Measurements from ENCODE around the gene POLQ.
"Not testable (repeated sequence)": the region's sequence is repeated elsewhere in the genome, so short reads cannot be mapped to it uniquely, and the experiment has no call there.

The POLQ gene

DNA sequence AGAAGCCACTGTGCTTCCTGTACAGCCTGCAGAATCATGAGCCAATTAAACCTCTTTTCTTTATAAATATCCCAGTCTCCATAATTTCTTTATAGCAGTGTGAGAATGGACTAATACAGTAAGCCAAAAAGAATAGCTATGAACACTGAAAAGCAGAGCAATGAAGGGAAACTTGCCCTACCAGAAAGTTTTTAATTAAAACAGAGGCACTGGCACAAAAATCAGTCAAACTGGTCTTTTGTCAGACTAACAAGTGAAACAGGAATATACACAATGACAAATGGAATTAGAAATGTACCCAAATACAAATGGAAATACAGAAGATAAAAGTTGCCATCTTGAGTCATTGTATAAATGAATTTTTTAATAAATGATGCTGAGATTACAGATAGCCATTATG lies 40.5 kb downstream of the POLQ start:
- no peak for DNase-seq

DNA sequence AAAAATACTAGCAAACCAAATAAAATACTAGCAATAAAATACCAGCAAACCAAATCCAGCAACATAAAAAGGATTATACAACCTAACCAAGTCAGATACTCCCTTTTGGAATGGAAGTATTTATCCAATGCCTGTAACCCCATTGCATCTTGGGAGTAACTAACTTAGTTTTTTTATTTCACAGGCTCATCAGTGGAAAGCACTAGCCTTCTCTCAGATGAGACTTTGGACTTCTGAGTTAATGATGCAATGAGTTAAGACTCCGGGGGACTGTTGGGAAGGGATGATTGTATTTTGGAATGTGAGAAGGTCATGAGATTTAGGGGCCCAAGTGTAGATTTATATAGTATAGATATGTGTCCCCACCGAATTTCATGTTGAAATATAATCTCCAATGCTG lies 41.2 kb downstream of the POLQ start:
- DNase-seq: no peak

DNA sequence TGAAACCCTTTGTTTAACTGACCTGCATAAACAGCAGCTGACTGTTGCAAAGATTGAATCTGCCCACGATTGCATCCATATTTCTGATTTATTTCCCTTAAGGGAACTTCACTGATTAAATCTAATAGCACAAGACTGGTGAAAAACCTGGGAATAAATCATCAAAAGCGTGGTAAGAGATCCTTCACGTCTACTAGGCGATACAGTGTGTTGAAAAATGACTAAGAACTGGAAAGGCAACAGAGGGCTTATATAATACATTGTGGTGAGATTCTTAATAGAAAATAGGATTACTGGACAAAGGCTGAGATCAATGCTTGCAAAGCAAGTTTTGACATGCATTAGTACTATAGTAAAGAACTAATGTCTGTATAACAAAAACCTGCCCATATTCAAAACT lies 49.0 kb downstream of the POLQ start:
- no peak for DNase-seq

DNA sequence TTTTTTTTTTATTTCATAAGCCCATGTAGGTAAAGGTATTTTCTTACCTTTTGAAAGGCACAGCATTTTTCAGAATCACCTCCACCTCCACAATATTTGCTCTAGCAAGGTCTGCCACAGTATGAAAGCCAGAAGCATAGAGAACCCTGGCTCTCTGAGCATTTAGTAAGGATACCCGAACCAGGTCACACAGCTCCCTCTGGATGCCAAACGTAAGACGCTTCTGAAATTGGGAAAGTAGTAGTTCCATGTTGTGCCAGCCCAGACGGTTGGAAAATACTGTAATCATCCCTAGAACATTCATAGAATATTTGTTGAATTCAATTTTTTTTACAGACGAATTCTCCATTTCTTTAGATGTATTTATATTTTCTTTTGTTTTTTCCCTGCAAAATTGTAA lies 52.4 kb downstream of the POLQ start:
- DNase-seq: no peak

DNA sequence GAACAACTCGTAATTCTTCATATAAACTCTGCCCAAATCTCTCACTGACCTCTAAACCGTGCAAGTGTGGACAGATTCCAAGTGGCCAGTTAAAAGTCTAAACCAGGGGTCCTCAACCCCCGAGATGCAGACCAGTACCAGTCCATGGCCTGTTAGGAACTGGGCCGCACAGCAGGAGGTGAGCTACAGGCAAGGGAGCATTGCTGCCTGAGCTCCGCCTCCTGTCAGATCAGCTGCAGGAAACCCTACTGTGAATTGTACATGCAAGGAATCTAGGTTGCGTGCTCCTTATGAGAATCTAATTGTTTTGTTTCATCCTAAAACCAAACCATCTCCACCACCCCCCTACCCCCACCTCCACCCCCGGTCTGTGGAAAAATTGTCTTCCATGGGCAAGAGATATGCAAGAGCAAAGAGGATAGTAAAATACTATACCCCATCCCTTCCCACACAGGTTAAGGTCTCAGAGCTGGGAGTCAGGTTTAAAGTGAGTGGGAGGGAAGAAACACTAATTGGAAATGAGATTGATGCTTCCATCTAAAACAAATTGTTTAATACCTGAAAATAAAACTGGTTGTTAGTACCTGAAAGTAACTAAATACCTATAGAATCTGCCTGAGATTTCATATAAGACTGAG lies 54.0 kb downstream of the POLQ start:
- no peak for DNase-seq

DNA sequence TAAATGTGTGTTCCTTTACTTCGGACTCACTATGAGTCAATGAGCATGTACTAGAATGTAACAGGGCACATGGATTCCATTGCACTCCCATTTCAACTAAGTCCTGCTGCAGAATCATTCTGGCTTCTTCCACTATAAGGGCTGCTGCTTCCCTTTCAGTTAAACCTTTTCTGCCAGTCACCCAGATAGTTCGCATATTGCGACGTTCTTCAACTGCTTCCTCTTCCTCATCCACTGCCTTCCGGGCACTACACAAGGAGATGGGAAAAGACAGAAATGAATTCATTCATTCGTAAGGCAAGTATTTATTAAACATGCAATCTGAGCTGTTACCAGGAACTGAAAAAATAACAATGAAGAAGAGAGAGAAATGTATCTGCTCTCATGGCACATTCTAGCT lies 55.6 kb downstream of the POLQ start:
- no peak for DNase-seq

DNA sequence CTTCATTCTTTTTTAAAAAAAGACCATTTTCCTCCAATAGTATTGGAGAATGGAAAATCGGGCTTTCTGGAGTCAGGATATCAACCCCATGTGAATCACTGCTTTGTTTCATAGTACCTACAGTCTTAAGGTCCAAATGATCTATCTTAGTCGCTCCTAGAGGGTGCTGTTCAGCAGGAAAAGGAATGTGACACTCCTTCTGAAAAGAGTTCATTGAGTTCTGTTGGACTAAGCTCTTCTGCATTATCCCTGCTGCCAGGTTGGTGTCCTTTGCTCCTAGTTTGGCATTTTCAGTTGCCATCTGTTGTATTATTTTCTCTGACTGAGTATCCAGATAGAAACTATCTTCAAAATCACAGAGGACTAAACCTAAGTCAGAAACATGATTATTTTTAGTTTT lies 57.2 kb downstream of the POLQ start:
- DNase-seq: no peak

DNA sequence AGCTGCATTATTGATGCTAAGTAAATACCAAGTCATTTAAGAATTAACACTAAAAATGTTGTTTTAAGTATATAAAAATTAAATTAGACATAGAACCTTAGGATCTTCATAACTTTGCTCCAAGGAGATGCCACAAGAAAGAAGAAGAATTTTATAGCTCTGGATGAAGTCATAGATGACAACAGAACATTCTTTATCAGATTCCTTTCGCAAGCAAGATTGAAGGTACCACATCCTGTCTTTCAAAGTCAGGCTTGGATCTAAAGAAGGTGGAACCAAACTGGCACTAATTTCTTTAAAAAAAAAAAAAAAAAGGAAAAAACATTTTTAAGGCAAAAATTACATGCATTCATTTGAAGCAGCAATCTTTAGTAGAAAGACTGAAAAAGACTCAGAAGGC lies 62.5 kb downstream of the POLQ start:
- DNase-seq: no peak

DNA sequence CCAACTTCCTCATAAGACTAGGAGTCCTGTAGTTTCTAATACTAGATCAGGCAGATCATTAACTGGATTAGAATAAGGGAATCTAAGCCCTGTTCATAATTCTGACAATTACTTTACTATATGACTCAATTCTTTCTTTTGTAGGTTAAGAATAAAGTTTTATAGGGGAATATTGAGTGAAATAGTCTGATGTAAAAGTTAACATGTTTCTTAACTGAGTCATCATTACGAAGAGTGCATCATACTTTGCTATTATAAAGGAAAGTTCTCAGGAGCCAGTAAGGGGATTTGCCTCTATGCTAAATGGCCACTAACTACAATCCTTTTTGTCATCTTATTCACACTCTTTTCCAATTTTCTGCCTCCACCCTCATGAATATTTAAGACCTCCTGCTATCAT lies 63.1 kb downstream of the POLQ start:
- DNase-seq: no peak

DNA sequence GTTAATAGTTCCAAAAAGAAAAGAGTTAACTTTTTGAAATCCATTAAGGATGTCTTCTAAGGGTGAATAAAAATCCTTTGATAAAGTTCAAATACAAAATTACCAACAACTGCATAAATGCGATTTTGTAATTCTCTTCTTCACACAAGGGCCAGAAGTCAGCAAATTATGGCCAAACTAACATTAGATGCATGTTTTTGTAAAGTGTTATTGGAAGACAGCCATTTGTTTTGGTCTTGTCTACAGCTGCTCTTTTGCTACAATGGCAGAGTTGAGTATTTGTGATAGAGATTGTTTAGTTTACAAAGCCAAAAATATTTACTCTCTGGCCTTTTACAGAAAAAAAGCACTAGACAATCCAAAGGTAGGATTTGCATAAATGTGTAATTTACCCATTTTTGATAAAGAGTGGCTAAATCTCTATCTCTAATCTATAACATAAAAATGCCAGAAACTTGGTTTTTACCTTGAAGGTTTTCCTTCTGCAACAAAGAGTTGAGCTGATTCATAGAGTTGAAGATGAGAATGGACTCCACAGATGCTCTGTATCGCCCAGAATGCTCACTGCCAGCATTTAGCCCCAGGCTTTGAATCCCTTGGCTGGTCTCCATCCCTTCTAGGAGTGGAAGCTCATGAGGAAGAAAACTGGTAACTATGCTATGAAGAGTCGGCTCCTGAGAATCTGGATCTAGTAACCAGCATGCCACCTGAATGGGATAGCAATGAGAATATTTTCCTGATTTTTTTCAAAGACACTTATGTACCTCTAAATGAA lies 64.5 kb downstream of the POLQ start:
- no peak for DNase-seq

DNA sequence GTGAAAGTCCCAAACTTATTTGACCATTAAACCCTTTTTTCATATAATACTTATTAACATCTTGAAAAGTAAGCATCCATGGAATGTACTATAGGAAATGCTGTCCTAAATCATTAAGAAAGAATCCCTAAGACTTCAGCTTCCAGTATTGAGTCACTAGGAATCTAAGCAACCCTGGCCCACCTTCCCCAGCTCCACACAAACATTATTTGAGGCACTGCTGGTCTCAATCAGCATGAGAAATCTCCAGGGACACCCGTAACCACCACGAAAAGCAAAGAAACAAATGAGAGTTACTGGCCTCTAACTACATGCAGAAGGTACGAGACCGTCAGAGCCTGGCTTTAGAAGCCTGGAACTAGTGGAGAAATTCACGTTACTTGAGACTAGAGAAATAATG lies 68.2 kb downstream of the POLQ start:
- DNase-seq: no peak

DNA sequence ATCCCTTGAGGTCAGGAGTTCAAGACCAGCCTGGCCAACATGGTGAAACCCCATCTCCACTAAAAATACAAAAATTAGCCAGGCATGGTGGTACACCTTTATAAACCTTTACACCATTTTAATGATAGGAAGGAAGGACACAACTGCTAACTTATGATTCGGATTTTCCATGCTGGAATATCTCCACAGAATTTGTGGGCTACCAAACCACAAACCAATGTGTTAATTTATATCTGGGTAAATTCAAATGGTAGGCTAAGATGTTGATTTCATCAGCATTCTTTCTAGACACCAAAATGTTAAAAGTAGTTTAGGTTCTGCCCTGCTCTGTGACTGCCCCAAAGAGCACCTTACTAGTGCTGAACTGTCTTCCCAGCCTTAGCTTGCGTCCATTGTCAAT lies 72.8 kb downstream of the POLQ start:
- no peak for DNase-seq

DNA sequence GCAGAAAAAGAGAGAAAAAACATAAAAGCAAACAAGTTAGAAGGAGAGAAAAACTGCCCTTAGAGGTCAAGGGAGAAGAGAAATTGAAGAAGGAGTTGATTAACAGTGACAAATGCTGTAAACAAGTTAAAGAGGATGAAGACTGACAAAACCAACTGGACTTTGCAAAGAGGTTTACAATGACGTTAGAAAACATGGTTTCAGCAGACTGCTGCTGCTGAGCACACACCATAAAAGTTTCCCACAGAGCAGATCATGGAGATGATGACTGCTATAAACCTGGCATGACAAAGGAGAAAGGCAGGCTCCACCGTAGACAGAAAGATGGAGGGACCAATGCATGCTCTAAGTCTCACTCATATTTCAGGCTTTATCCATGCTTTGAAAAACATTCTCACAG lies 78.7 kb downstream of the POLQ start:
- DNase-seq: no peak

DNA sequence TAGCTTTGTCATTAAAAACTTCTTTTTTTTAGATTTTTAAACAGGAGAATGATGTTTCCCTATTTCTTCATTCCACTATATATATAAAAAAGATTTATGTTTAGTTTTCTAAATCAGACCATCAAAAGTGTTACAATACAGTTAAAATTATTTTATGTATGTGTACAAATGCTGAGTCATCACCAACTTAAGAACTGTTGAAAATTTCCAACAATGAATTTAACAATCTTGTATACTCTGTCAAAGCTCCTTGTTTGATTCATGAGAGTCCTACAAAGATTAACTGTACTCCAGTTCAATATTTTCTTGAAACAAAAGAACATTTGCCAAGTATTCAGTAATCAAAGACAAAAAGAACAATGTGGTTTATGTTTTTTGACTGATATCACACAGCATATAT lies 82.0 kb downstream of the POLQ start:
- DNase-seq: no peak

DNA sequence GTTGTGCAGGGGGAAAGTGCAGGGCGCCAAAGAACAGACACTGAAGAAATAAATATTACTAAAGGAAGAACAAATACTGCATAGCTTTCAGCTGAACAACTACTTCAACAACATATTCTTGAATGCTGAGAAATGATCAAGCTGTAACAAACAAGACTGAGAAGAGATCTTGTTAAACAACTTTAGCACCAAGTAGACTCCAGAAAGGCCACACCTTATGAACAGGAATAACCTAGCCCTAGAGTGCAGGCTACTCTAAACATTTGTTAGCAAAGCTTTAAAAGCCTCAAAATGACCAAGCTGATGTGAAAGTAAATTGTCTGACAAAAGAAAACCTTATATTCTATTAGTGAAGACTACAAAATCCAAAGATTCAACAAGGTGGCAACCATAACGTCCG lies 83.2 kb downstream of the POLQ start:
- DNase-seq: no peak

DNA sequence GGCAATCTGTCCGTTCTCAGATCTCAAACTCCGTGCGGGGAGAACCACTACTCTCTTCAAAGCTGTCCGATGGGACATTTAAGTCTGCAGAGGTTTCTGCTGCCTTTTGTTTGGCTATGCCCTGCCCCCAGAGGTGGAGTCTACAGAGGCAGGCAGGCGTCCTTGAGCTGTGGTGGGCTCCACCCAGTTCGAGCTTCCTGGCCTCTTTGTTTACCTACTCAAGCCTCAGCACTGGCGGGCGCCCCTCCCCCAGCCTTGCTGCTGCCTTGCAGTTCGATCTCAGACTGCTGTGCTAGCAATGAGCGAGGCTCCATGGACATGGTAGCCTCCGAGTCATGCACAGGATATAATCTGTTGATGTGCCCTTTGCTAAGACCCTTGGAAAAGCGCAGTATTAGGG lies 94.0 kb downstream of the POLQ start:
- DNase-seq: not testable (repeated sequence)

DNA sequence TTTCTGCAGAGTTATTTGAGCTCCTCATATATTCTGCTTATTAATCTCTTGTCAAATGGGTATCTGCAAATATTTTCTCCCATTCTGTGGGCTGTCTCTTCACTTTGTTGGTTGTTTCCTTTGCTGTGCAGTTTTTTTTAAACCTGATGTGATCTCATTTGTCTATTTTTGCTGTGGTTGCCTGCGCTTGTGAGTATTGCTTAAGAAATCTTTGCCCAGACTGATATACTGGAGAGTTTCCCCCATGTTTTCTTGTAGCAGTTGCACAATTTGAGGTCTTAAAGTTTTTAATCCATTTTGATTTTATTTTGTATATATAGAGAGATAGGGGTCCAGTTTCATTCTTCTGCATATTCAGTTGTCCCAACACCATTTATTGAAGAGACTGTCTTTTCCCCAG lies 102.3 kb downstream of the POLQ start:
- DNase-seq: no peak

DNA sequence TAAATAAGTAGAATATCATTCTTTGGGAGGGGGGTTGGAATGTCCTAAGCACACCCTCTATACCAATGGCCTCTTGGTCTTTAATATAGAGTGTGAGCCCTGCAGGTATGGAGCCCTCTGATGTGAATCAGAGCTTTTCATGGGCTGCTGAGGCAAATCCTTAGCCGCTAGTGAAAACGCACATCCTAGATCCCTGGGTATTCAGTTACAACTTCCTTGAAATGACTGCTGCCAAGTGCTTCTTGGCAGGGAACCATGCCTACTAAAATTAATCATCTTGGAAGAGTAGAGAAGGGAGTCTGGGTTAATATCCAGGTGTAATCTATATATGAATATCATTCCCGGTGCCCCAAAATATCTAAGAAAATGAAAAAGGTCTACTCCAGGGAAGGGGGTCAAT lies 109.1 kb downstream of the POLQ start:
- DNase-seq: no peak

DNA sequence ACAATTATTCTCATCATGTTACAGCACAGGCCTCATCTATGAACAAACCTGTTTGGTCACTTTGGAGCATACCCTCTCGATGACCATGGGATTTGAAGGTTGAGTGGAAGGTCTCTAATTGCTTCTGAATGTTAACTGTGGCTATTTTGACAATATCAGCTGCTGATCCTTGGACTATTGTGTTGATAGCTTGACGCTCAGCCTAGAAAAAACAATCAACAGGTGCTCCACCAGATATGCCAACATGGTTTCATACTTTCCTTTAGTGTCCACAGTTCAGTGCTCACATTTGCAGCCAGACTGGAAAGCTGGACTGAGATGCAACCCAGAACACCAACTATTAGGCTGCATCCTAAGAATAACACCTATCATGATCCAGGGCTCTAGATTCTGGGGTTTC lies 109.7 kb downstream of the POLQ start:
- DNase-seq: no peak

DNA sequence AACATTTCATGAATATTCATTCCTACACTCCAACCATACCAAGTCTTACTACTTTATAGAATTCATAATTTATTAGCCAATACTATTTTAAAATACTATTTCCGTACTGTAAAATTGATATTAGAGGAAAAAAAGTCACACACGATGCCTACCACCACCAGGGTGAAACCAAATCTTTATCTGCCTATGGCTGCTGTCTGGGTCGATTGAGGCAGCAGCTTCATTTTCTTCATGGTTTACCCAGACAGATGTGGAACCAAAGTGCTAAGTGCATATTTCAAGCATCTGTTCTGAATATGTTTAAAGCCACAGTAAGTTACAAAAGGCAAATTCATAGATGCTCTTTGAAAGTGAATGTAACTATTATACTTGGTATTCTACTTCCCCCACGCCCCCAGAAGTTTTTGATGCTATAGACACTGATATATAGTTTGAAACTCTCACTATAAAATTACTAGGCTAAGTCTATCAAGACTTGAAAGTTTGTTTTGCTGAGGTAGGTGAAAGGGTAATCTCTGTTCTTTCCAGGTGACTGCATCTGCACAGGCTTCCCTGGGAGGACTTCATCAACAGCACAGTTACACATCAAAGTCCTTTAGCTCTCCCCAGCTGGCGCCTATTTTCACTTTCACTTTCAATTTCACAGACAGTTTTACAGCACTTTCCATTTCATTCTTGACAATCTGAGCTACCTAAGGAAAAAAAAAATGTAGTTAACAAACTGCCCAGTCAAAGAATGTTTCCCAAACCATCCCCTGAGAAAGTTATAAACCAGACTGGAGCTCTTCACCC lies 113.9 kb downstream of the POLQ start:
- peak; percentile 31 for DNase-seq

DNA sequence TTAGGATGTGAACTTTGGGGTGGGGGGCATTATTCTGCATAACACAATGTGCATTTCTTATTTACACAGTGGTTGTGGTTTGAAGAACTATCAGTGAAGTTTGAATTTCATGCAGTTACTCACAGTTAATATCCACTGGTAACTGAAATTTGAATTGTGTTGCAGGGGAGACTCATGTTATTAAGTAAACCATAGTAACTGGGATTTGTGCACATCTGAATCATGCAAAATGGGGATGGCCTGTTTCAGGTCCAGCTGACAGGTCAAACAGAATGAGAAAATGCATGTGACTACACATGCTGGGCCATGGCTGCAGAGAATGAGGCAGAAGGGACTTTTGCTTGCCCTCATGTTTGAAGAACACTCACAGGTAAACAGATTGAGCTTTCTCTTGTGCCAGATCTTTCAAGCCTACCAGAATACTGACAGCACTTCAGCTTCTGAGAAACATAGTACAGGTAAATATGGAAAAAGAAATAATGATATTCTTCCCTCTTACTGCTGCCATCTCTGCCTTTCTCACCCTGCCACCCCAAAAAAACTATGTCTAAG lies 115.0 kb downstream of the POLQ start:
- DNase-seq: no peak

DNA sequence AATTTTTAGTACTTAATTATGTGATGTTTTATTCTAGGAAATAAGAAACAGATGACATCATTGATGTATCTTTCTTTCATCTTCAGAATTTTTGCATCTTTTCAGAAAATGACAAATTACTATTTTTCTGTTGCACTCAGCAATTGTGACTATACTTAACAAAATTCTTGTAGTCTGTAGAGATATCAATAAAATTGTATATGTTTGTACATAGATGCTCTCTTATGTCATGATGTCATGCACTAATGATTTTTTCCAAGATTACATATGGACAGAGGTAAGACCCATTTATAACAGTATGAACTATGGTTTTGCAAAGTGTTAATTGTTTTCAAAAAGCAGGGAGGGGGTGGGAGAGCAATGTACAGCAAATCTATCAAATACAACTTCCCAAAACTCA lies 121.2 kb downstream of the POLQ start:
- no peak for DNase-seq

DNA sequence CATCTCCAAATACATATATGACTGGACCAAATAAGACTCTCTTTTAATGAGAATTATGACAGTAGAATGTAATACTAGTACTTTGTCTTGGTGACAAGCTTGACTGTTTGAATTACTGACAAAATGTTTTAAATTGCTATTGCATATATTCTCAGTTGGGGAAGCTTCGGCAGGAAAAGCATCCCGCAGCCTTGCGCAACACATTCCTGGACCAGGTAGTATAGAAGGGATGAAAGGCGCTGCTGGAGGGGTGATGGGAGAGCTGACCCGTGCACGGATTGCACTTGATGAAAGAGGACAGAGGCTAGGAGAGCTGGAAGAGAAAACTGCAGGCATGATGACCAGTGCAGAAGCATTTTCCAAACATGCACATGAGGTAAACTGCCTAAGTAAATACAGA lies 127.6 kb downstream of the POLQ start:
- DNase-seq: no peak

DNA sequence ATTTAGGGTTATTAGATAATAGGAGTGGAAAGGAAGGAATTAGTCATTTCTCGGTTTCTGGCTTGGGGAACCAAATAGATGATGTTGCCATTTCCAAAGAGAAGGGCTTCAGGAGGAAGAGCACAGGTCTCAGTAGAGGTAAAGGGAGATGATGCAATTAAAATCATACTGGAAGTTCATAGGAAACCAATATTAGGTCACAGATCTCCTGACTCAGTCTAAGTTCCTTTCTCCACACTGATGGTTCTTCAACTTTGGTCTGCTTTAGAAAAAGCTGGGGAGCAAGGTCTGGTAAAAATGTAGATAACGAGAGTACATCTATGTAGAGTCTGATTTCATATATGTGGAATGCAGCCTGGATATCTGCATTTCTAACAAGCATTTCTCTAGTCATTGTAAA lies 130.9 kb downstream of the POLQ start:
- no peak for DNase-seq

Data from stimulated activated CD8-positive, alpha-beta memory T cell treated with anti-CD3 and anti-CD28 coated beads, Interleukin-4, amount 100 ng/mL, for 48 hours (primary cell).